Hepatocyte (in vitro differentiated cells): ENCODE data around the gene LZIC. TPM values are rescaled to one million over a fixed set of nuclear protein-coding genes. Genes with fewer than 3 reads are reported as not detected.

Source experiments
- DNase-seq: peaks from one replicate; pipeline ENCODE4 v3.0.0-alpha.2; 2016; ENCODE audit warnings: low spot score
- H2AFZ ChIP-seq: fragments of 200-600 bp; sonication (generic); 2 replicates; pipeline ENCODE4 v1.6.0; 2016; ENCODE audit warnings: antibody characterized with exemption, mild to moderate bottlenecking
- H3K27ac ChIP-seq: fragments of 200-600 bp; sonication (generic); 2 replicates; pipeline ENCODE4 v1.5.1; 2016; ENCODE audit warnings: mild to moderate bottlenecking
- H3K27me3 ChIP-seq: fragments of 200-600 bp; sonication (generic); 2 replicates; pipeline ENCODE4 v1.6.1; 2016
- H3K36me3 ChIP-seq: fragments of 200-600 bp; sonication (generic); replicated peaks from 2 replicates; pipeline ENCODE4 v1.5.1; 2016; ENCODE audit warnings: low read depth; ENCODE audit not compliant: insufficient read depth
- H3K4me1 ChIP-seq: fragments of 200-600 bp; sonication (generic); 2 replicates; pipeline ENCODE4 v1.5.1; 2016; ENCODE audit warnings: mild to moderate bottlenecking, moderate library complexity; ENCODE audit not compliant: insufficient read depth
- H3K4me2 ChIP-seq: fragments of 200-600 bp; sonication (generic); 2 replicates; pipeline ENCODE4 v1.6.0; 2016
- H3K4me3 ChIP-seq: fragments of 200-600 bp; sonication (generic); 2 replicates; pipeline ENCODE4 v1.5.1; 2016; ENCODE audit warnings: mild to moderate bottlenecking
- H3K79me2 ChIP-seq: fragments of 200-600 bp; sonication (generic); 2 replicates; pipeline ENCODE4 v1.6.0; 2017; ENCODE audit warnings: mild to moderate bottlenecking
- H3K9me2 ChIP-seq: fragments of 200-600 bp; sonication (generic); replicated peaks from 2 replicates; pipeline ENCODE4 v1.6.0; 2017; ENCODE audit warnings: mild to moderate bottlenecking; ENCODE audit not compliant: insufficient read depth
- H3K9me3 ChIP-seq: fragments of 200-600 bp; sonication (generic); 2 replicates; pipeline ENCODE4 v1.5.1; 2016; ENCODE audit warnings: low read depth, mild to moderate bottlenecking
- H4K20me1 ChIP-seq: fragments of 200-600 bp; sonication (generic); 2 replicates; pipeline ENCODE4 v1.6.0; 2016; ENCODE audit warnings: mild to moderate bottlenecking; ENCODE audit not compliant: insufficient read depth, poor library complexity, severe bottlenecking
- CTCF ChIP-seq: fragments of 200-600 bp; sonication (generic); IDR thresholded peaks from 2 replicates; pipeline ENCODE4 v1.5.1; 2016; ENCODE audit warnings: antibody characterized with exemption, mild to moderate bottlenecking; ENCODE audit not compliant: poor library complexity
- EZH2 ChIP-seq: fragments of 200-600 bp; sonication (generic); IDR thresholded peaks from 2 replicates; pipeline ENCODE4 v1.6.1; 2016; ENCODE audit warnings: antibody characterized with exemption, mild to moderate bottlenecking, borderline replicate concordance
- EZH2phosphoT487 ChIP-seq: fragments of 200-600 bp; sonication (generic); IDR thresholded peaks from one replicate; pipeline ENCODE4 v1.6.1; 2018; ENCODE audit warnings: antibody characterized with exemption, mild to moderate bottlenecking, low read depth, moderate library complexity; ENCODE audit not compliant: unreplicated experiment, severe bottlenecking
- WGBS: methylation state at CpG from one replicate; pipeline ENCODE4 v1.1.6; 2016; ENCODE audit warnings: low lambda C conversion rate; ENCODE audit errors: missing lambda C conversion rate; 5-methylcytosine and 5-hydroxymethylcytosine counted together
- polyA plus RNA-seq: library from polyadenylated mRNA; unstranded; fragments of >200 nt; fragmentation: Nextera tagmentation; extraction: Ambion mirVana; gene quantifications from 2 replicates; pipeline ENCODE4 v1.2.1, GENCODE V29; 2016
- total RNA-seq: library from RNA; depleted of rRNA; stranded (reverse); fragments of >200 nt; gene quantifications from 2 replicates; pipeline ENCODE4 v1.2.3, GENCODE V29; 2014

LZIC gene
- total and polyA plus RNA-seq, 2 experiments from 2014 or later, result 24.2 to 48.1 TPM

- WGBS, result 96% methylated on average over 9 of the region's 9 CpGs
- Histone ChIP-seq H3K27me3 (no peaks in the 10 kb centered on the region), H3K9me3 (no peaks in the 10 kb centered on the region), H3K36me3 (no peaks in the 10 kb centered on the region), H3K9me2 (no peaks in the 10 kb centered on the region), H3K4me2 (no peak overlapping the region), H3K27ac (no peak overlapping the region), H3K79me2 (peaks cover 82% of the 10 kb centered on the region), H4K20me1 (no peaks in the 10 kb centered on the region), H2AFZ (no peak overlapping the region), H3K4me1 (peaks cover under 1% of the 10 kb centered on the region), H3K4me3 (no peak overlapping the region)
- TF ChIP-seq EZH2 (no peak), EZH2phosphoT487 (no peak), CTCF (no peak)
- no peak for DNase-seq
Measured at GRCh38 chr1:9903801-9904527, 39.2 kb downstream of the LZIC start.

GRCh38 chr1:9902060-9902452 lies 41.1 kb downstream of the LZIC start:
- Histone ChIP-seq H3K9me3 (no peaks in the 10 kb centered on the region), H3K27me3 (no peaks in the 10 kb centered on the region), H3K79me2 (peaks cover 79% of the 10 kb centered on the region), H3K27ac (no peak overlapping the region), H3K4me3 (no peak overlapping the region), H3K36me3 (no peaks in the 10 kb centered on the region), H3K4me1 (no peaks in the 10 kb centered on the region), H3K4me2 (no peak overlapping the region), H4K20me1 (no peaks in the 10 kb centered on the region), H2AFZ (no peak overlapping the region), H3K9me2 (no peaks in the 10 kb centered on the region)
- TF ChIP-seq EZH2phosphoT487 (no peak), CTCF (no peak), EZH2 (no peak)
- DNase-seq, result no peak
- 95% methylated on average over 6 of the region's 6 CpGs for WGBS

- peaks cover 77% of the 10 kb centered on the region for H3K79me2 ChIP-seq
- H3K27ac ChIP-seq, result no peak overlapping the region
- WGBS, result 78% methylated on average over 9 of the region's 9 CpGs
- no peak overlapping the region for H3K4me2 ChIP-seq
- no peak overlapping the region for H3K4me3 ChIP-seq
- no peaks in the 10 kb centered on the region for H3K9me3 ChIP-seq
- no peaks in the 10 kb centered on the region for H3K4me1 ChIP-seq
- H3K9me2 ChIP-seq, result no peaks in the 10 kb centered on the region
- no peaks in the 10 kb centered on the region for H4K20me1 ChIP-seq
- TF ChIP-seq EZH2 (no peak), CTCF (no peak), EZH2phosphoT487 (no peak)
- no peaks in the 10 kb centered on the region for H3K36me3 ChIP-seq
- H2AFZ ChIP-seq, result no peak overlapping the region
- no peaks in the 10 kb centered on the region for H3K27me3 ChIP-seq
- DNase-seq, result no peak
Measured at GRCh38 chr1:9901148-9902059, 41.8 kb downstream of the LZIC start.
